Erythroblast (primary cell): ENCODE data around the gene PBX1.
A peak's percentile ranks its signal among the peaks of the same experiment; 100 is the strongest.

ENCODE experiments used
- DNase-seq, 2 experiments: peaks; one replicate each; lab custom pipeline; 2025; lab: John Stamatoyannopoulos, UW
- GATA1 ChIP-seq: IDR thresholded peaks from 2 replicates; pipeline ENCODE4 v1.6.1; 2011; ENCODE audit warnings: low read depth, mild to moderate bottlenecking, control low read depth, low read length, moderate library complexity
- POLR2A ChIP-seq: IDR thresholded peaks from 2 replicates; pipeline ENCODE4 v1.6.1; 2011; ENCODE audit warnings: mild to moderate bottlenecking, low read length

Gene PBX1

GRCh38 chr1:164659621-164660411, 100.8 kb downstream of the PBX1 start:
- TF ChIP-seq GATA1 (no peak), POLR2A (no peak)
- no peak for DNase-seq

- peak in 1 of 2 experiments; percentile 7 for DNase-seq
- no peak for TF ChIP-seq POLR2A
- no peak for TF ChIP-seq GATA1
These were observed 101.4 kb downstream of the PBX1 start for GRCh38 chr1:164660412-164660772.

- DNase-seq = no peak
- TF ChIP-seq GATA1 (no peak), POLR2A (no peak)
These were observed 101.8 kb downstream of the PBX1 start for GRCh38 chr1:164660775-164661174.

- no peak for TF ChIP-seq GATA1
- no peak for TF ChIP-seq POLR2A
These were observed 103.5 kb downstream of the PBX1 start for GRCh38 chr1:164662462-164662861.

GRCh38 chr1:164662955-164663354, 104.0 kb downstream of the PBX1 start:
- TF ChIP-seq POLR2A (no peak), GATA1 (no peak)
- DNase-seq = no peak

More at GRCh38 chr1:164662462-164662861, 103.5 kb downstream of the PBX1 start:
- DNase-seq = no peak

DNA sequence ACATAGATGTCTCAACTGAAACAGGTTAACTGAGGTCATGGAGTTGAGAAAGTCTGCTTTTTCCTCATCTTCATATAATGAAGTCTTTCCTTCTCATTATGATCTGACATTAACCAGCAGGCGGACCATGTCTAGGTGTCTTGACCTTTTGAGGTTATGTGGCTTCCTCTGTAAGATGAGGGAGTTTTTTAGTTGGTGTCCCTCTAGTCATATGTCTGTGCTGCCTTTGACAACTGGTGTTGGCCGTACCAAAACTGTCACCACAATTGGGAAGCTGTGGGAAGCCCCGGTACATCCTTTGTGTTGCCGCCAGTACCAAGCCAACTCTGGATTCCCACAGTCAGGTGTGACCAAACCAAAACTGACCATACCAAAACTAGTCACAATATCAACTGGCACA, 105.1 kb downstream of the PBX1 start:
- no peak for DNase-seq
- no peak for TF ChIP-seq GATA1
- no peak for TF ChIP-seq POLR2A

DNA sequence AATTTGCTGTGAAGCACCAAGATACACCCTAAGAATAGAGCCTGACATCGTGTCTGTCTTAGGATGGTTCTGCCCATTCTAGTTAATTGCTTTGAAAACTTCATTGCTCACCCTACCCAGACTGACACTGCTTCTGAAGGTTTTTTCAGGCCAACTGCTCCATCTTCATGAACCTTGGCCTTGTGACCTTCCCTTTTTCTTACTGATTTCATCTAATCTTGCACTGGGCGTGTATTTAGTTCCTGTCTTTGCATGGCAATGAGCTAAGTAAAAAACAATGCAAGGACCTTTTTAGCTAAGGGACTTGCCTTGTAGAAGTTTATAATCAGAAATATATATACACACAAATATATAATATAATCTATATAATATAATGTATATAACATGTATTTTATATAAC, 108.0 kb downstream of the PBX1 start:
- TF ChIP-seq POLR2A = no peak
- no peak for TF ChIP-seq GATA1
- no peak for DNase-seq

DNA sequence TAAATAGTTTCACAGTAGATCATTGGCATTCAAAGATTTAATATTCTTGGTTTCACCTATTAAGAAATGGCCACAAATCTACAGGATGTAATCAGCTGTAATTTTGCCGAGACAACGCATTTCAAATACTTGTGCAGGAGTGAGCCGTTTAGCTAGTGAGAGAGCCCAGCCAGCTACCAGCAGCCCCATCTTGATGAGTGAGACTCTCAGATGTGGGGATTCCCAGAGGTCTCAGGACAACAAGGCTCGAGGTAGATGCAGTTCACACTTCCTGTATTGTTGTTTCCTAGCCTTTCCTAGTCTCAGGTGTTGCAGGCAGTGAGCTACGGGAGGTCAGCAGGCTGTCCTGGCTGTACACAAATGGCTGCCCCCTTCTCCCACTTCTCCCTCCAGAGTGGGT, 108.6 kb downstream of the PBX1 start:
- no peak for TF ChIP-seq POLR2A
- TF ChIP-seq GATA1 = no peak
- DNase-seq = no peak

- no peak for DNase-seq
- no peak for TF ChIP-seq POLR2A
- no peak for TF ChIP-seq GATA1
These were observed 109.8 kb downstream of the PBX1 start for GRCh38 chr1:164668491-164669400.

DNA sequence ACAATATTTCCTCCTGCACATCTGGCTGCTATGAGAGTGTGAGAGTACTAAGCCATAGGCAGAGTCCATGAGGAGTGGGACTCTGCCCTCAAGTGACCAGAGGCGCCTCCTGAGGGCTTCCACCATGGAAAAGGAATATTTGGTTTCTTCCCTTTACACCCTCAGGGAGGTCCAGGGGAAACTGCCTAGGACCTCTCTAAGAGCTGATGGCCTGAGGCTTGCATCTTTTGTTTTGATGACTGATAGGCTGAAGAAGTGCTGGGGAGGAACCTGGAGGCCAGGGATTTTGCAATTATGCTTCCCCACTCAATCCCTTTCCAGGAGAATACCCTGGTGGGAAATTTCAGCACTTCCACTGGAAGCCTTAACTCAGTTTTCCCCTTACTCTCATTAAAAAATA, 111.0 kb downstream of the PBX1 start:
- no peak for DNase-seq
- TF ChIP-seq POLR2A (no peak), GATA1 (no peak)

GRCh38 chr1:164670786-164671185, 111.8 kb downstream of the PBX1 start:
- no peak for DNase-seq
- TF ChIP-seq GATA1 = no peak
- TF ChIP-seq POLR2A = no peak

- TF ChIP-seq GATA1 (no peak), POLR2A (no peak)
- no peak for DNase-seq
These were observed 112.5 kb downstream of the PBX1 start for GRCh38 chr1:164671323-164671965.

DNA sequence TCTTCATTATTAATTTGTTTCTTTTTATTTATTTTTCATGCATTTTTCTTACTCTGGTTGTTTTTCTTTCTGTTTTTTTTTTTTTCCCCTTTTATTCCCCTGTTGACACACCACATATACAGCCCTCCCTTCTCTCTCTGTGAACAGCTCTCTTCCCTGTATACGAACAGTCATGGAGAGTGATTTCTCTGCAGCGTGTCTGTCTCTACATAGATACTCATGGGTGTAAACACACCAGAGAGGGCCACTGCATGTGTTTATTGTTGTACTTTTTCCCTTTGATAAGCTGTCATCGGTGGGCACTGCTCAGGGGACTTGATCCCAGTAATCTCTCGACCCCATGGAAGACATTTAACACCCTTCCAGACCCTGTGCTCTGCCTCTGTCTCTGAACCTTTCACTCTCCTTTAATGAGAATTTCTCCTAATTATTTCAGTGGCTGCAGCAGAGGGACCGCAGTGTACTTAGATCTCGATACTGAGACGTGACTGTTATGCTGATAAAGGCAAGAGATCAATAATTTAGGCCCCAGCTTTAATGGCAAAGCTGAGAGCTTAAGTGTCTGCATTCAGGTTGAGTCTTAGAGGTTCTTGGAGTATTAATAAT, 113.1 kb downstream of the PBX1 start:
- no peak for TF ChIP-seq GATA1
- no peak for TF ChIP-seq POLR2A
- DNase-seq = no peak
